IPS DF 6.9 (cell line): ENCODE measurements around the gene SMIM24.
A peak's percentile ranks its signal among the peaks of the same experiment; 100 is the strongest.
"Not testable (repeated sequence)": the region's sequence is repeated elsewhere in the genome, so short reads cannot be mapped to it uniquely, and the experiment has no call there.

Experiments used
- DNase-seq: peaks from one replicate; pipeline ENCODE4 v3.0.0-alpha.2; 2013; ENCODE audit warnings: low read depth, low spot score
- H3K27ac ChIP-seq: one replicate; pipeline ENCODE4 v1.5.1; 2013; ENCODE audit warnings: low read length, control low read depth
- H3K27me3 ChIP-seq: 2 replicates; pipeline ENCODE4 v1.6.1; 2013; ENCODE audit warnings: mild to moderate bottlenecking, low read length; ENCODE audit not compliant: control insufficient read depth, insufficient read depth
- H3K36me3 ChIP-seq: 2 replicates; pipeline ENCODE4 v1.6.1; 2013; ENCODE audit warnings: low read length; ENCODE audit not compliant: control insufficient read depth, insufficient read depth
- H3K4me1 ChIP-seq: 2 replicates; pipeline ENCODE4 v1.6.1; 2013; ENCODE audit warnings: low read length; ENCODE audit not compliant: control insufficient read depth, insufficient read depth
- H3K4me3 ChIP-seq: 2 replicates; pipeline ENCODE4 v1.5.1; 2013; ENCODE audit warnings: mild to moderate bottlenecking, low read length
- H3K9me3 ChIP-seq: 2 replicates; pipeline ENCODE4 v1.6.1; 2013; ENCODE audit warnings: low read length, inconsistent platforms; ENCODE audit not compliant: control insufficient read depth, insufficient read depth
- WGBS: extraction: QIAGEN DNeasy Blood & Tissue Kit; methylation state at CpG from one replicate; pipeline ENCODE4 v1.1.7; 2013; ENCODE audit warnings: mixed read lengths, missing lambda C conversion rate; ENCODE audit not compliant: insufficient read length, insufficient coverage; 5-methylcytosine and 5-hydroxymethylcytosine counted together

Gene SMIM24

GRCh38 chr19:3513229-3514140 is 33.2 kb upstream of the SMIM24 start:
- no CpG with 5 or more reads among the region's 23 CpGs for WGBS
- Histone ChIP-seq H3K4me1 (peaks cover 3% of the 10 kb centered on the region), H3K27me3 (no peaks in the 10 kb centered on the region), H3K9me3 (no peaks in the 10 kb centered on the region), H3K36me3 (peaks cover 2% of the 10 kb centered on the region; the same call in 1 of the 2 replicates), H3K27ac (no peak overlapping the region), H3K4me3 (no peak overlapping the region)
- DNase-seq = no peak

DNA sequence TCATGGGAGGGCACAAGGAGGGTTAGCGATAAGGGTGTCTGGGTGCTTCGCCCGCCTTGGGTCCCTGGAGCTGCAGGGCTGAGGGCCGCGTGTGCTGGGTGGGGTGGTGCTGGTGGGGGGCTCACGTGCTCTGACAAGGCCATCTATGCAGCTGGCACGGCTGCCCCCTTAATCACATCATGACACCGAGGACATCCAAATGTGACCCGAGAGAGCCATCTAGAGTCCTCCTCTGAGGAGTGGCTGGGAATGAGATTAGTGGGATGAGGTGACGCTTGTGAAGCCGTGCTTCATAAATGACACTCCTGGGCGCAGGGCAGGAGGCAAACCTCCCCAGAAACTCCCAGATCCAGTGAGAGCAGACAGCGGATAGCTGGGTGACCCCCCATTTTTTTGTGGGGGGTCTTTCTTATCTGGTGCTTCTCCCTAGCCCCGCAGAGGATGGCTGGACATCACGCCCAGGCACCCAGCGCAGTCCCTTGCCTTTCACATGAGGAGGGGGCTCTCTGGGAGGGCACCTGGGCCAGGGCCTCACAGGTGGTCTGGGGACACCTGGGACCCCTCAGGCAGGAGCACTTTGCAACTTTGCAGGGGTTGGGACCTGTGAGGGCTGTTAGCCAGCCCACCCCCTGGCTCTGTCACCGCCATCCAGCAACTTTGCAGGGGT is 32.4 kb upstream of the SMIM24 start:
- WGBS = no CpG with 5 or more reads among the region's 17 CpGs
- Histone ChIP-seq H3K27ac (no peak overlapping the region), H3K4me3 (no peak overlapping the region), H3K4me1 (peaks cover 3% of the 10 kb centered on the region; the same call in 1 of the 2 replicates), H3K36me3 (peaks cover 2% of the 10 kb centered on the region; the same call in 1 of the 2 replicates), H3K9me3 (no peaks in the 10 kb centered on the region), H3K27me3 (no peaks in the 10 kb centered on the region)
- DNase-seq = no peak

DNA sequence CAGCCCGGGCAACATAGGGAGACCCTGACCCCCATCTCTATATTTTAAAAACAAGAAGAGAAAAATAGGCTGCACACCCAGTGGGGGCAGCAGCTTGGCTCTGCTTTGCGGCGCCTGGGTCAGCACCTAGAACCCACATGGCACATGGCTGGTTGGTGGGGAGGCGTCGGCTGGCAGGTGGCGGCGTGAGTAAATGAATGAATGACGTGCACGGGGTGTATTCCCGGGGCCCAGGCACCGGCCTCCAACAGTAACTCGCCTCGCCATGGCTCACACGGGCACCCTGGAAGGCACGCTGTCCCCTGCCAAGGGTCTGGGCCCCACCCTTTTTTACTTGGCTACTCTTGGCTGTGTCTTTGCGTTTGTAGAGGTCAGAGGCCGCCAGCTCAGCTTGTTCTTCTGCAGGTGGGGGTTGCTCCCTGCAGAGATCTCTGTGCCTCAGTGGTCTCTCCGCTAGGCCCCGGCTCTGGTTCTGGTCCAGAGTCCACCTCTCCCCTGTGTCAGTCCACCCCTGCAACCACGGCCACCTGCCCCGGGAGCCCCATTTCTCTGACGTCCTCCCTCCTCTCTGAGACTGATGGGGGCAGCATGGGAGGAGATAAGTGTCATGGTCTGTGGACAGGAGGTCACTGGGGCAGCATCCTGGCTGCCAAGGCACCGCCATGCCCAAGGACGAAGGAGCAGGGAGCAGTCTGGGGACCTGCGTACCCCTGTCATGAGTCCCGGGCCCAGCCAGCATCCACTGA is 31.4 kb upstream of the SMIM24 start:
- no CpG with 5 or more reads among the region's 26 CpGs for whole genome bisulfite sequencing
- Histone ChIP-seq H3K9me3 (no peaks in the 10 kb centered on the region), H3K4me1 (peaks cover 3% of the 10 kb centered on the region; the same call in 1 of the 2 replicates), H3K27ac (no peak overlapping the region), H3K27me3 (no peaks in the 10 kb centered on the region), H3K4me3 (no peak overlapping the region), H3K36me3 (peaks cover 2% of the 10 kb centered on the region; the same call in 1 of the 2 replicates)
- no peak for DNase-seq

GRCh38 chr19:3510727-3511126 is 30.4 kb upstream of the SMIM24 start:
- peaks cover 1% of the 10 kb centered on the region; the same call in 1 of the 2 replicates for H3K4me1 ChIP-seq
- WGBS = no CpG with 5 or more reads among the region's 22 CpGs
- H3K9me3 ChIP-seq = no peaks in the 10 kb centered on the region
- no peaks in the 10 kb centered on the region for H3K27me3 ChIP-seq
- no peak overlapping the region for H3K27ac ChIP-seq
- H3K4me3 ChIP-seq = no peak overlapping the region
- peaks cover 2% of the 10 kb centered on the region; the same call in 1 of the 2 replicates for H3K36me3 ChIP-seq
- DNase-seq = no peak

DNA sequence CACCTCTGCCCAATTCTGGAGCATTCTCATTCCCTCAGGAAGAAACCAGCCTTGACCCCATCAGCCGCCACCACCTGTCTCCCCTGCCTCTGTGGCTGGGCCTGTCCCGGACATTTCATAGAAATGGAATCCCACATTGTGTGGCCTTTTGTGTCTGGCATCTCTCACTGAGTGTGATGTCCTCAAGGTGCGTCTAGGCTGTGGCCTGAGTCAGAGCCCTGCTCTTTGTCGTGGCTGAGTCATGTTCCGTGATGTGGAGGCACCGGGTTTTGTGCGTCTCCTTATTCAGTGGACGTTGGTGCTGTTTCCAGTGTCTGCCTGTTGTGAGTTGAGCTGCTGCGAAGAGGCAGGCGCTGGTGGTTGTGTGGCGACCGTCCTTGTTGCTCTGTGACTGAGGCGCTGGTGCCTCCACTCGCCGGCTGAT is 29.3 kb upstream of the SMIM24 start:
- no peak overlapping the region for H3K27ac ChIP-seq
- no CpG with 5 or more reads among the region's 15 CpGs for WGBS
- no peak for DNase-seq
- H3K9me3 ChIP-seq = no peaks in the 10 kb centered on the region
- H3K4me1 ChIP-seq = peaks cover 1% of the 10 kb centered on the region
- H3K4me3 ChIP-seq = no peak overlapping the region
- no peaks in the 10 kb centered on the region for H3K27me3 ChIP-seq
- H3K36me3 ChIP-seq = peaks cover 2% of the 10 kb centered on the region; the same call in 1 of the 2 replicates

- Histone ChIP-seq H3K36me3 (peaks cover 2% of the 10 kb centered on the region; the same call in 1 of the 2 replicates), H3K4me3 (no peak overlapping the region), H3K4me1 (peaks cover 1% of the 10 kb centered on the region), H3K27me3 (no peaks in the 10 kb centered on the region), H3K27ac (no peak overlapping the region), H3K9me3 (no peaks in the 10 kb centered on the region)
- DNase-seq = no peak
- WGBS = no CpG with 5 or more reads among the region's 23 CpGs
These were observed 28.6 kb upstream of the SMIM24 start for GRCh38 chr19:3508771-3509535.

GRCh38 chr19:3508121-3508661 is 27.9 kb upstream of the SMIM24 start:
- H3K27ac ChIP-seq, H3K27me3 ChIP-seq, H3K4me1 ChIP-seq, DNase-seq, H3K4me3 ChIP-seq, H3K9me3 ChIP-seq, H3K36me3 ChIP-seq: not testable (repeated sequence)
- no CpG with 5 or more reads among the region's 18 CpGs for whole genome bisulfite sequencing

DNA sequence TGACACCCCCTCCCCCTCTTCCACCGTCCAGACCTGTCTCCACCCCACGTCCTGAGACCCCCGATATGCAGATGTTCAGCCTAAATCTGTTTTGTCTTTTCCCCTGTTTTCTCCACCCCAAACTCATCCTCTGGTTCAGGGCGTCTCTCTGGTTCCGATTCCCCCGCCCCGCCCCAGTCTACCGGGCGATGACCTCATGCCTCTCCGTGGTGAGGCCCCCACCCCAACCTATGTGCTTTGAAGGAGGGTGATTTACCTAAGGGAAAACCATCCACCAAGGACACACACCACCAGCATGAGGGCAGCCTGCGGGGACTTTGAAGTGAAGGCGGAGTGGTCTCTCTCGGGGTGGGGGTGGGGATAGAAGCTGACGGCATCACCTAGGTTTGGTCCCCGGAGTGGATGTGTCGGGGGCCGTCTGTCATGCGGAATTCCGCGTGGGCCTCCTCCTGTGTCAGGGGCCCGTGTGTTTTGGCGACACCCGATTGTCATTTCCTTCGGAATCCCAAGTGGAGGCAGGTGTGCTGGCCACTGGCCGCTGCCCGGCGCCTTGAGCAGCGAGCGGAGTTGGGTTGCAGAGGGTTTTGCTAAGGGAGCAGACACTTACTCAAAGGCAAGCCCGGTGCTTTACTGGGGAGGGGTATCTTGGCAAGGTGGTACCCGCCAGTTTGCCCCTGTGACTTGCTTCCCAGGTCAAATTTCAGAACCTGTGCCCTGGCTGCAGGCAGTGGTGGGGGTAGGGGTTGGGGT is 27.2 kb upstream of the SMIM24 start:
- Histone ChIP-seq H3K27ac (no peak overlapping the region), H3K36me3 (peaks cover 2% of the 10 kb centered on the region; the same call in 1 of the 2 replicates), H3K4me3 (peak overlapping the region; percentile 70; the same call in 1 of the 2 replicates), H3K4me1 (no peaks in the 10 kb centered on the region; the same call in none of the 2 replicates), H3K9me3 (no peaks in the 10 kb centered on the region), H3K27me3 (no peaks in the 10 kb centered on the region)
- no peak for DNase-seq
- no CpG with 5 or more reads among the region's 31 CpGs for WGBS
